HG02938 (cell line): ENCODE measurements around the gene PLCG2.

Source experiments
- ATAC-seq: cut with Tn5 transposase; IDR thresholded peaks from one replicate; pipeline ENCODE4 v1.9.1; 2021; ENCODE audit warnings: mild to moderate bottlenecking, moderate library complexity; ENCODE audit not compliant: unreplicated experiment

PLCG2 gene

GRCh38 chr16:81838794-81839193 is 59.7 kb downstream of the PLCG2 start:
- ATAC-seq, result peak; percentile 37

- peak; percentile 48 for ATAC-seq
Observed at GRCh38 chr16:81841722-81842121, 62.6 kb downstream of the PLCG2 start.

- ATAC-seq, result no peak
Observed at GRCh38 chr16:81842564-81843242, 63.6 kb downstream of the PLCG2 start.

- no peak for ATAC-seq
Observed at GRCh38 chr16:81843243-81843582, 64.1 kb downstream of the PLCG2 start.

DNA sequence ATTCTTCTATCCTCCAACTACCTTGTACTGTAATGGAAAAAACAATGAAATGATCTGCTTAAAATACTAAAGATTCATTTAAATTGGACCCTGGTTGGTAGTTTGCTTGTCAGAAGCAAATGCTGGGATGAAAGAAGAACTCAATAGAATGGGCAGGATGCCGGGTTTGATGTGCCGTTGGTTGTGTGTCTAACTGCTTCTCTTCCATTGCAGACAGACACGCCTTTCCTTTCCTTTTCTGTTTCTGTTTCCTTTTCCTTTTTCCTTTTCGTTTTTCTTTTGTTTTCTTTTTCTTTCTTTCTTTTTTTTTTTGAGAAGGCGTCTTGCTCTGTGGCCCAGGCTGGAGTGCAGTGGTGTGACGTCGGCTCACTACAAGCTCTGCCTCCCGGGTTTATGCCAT is 64.6 kb downstream of the PLCG2 start:
- no peak for ATAC-seq

GRCh38 chr16:81846105-81846504 is 67.0 kb downstream of the PLCG2 start:
- ATAC-seq, result no peak

- ATAC-seq, result no peak
Observed at GRCh38 chr16:81848306-81848853, 69.3 kb downstream of the PLCG2 start.

DNA sequence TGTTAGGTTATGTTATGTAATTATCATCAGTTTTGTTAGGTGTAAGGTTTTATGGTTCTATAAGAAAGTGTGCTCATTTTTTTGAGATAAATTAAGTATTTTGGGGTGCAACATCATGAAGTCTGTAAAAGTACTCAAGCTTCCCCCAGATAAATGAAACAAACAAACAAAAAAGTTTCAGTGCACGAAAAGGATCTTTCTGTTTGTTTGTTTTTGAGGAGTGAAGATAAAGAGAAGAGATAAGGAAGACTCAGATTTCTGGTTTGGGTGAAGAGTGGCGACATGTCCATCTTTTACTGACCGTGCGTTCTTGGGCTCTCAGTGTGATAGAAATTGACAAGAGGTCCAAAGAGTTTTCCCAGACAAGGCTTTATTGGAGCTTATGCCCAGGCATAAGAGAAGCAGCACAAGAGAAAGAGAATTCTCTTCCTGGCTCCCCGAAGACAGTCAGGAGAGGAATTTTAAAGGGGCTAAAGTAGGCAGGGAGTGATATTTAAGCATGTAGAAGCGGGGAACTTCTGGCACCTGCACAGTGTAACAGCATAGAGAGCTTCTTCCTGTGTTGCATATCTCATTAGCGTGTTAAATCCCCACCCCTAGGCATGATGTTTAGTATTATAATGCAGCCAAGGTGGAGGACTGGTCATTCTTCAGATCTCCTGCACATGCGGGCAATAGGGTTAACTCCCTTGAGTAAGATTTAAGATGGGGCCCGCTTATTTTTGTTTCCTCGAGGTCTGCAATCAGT is 71.3 kb downstream of the PLCG2 start:
- ATAC-seq, result no peak

DNA sequence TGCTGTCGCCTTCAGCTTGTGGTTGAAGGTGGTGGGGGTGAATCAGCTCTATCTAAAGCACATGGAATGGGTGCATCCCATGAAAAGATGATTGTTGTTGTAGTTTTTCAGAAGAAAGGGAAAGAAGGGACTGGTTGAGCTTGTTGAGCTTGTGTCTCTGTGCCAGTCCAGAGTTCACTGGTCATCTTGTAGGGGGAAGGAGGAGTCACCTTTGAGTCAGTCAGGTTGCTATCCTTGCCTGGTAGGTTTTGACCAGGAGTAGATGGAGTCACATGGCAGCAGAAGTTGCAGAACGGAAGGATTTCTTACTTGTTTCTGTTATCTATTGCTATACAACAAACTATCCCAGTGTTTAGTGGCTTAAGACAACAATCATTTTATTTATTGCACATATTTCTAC is 73.3 kb downstream of the PLCG2 start:
- no peak for ATAC-seq

DNA sequence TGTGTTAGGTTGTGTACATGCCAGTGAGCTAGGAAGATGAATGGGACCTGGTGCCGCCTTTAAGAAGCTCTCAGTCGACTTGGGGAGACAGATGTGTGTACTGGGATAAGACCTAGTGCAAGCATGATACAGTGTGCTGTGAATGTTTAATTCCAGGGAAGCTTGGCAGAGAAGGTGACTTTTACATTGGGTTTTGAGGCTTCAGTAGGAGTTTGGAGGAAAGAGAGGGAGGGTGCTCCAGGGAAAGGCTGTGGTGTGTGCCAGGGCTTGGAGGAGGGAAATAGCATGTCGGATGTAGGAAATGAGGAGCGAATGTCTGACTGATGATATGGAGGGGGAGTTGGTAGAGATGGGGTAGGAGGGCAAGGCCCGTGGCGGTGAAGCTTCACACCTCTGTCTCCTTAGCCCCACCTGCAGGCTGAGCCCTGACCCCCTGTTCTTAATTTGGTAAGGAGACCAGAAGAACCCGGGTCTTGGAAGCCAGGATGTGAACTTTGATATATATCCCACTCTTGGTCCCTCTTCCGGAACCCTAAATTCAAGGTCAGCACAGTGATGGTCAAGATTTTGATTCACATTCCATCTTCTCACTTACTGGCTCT is 76.6 kb downstream of the PLCG2 start:
- ATAC-seq, result no peak

DNA sequence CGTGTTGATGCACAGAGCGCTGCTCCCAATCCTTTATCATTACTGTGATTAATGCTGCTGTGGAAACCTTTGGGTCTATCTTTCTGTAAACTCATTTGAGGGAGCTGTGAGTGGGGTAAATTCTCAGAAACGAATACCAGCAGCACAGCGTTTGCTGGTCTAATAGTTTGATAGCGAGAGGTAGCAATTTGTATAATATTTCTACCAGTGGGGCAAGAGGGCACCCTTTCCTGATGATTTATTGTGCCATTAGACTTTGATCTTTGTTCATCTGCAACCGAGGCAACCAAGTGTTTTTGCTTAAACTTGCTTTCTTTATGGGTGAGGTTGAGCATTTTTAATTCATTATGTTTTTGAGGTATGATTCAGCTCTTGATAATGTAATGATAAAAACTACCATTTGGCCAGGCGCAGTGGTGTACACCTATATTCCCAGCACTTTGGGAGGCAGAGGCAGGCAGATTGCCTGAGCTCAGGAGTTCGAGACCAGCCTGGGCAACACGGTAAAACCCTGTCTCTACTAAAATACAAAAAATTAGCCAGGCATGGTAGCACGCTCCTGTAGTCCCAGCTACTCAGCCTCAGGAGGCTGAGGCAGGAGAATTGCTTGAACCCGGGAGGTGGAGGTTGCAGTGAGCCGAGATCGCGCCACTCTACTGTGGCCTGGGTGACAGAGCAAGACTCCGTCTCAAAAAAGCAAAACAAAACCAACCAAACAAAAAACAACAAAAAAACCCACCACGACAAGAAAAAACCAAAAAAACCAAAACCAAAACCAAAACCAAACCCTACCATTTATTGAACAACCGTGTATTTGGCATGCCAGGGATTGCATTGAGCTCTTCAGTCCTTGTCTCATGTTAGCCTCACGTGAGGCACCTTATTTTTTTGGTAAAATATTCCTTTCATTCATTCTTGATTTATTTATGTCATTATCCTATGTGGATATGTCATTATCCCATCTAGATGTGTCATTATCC is 81.5 kb downstream of the PLCG2 start:
- ATAC-seq, result no peak

GRCh38 chr16:81861503-81861902 is 82.4 kb downstream of the PLCG2 start:
- ATAC-seq, result no peak

DNA sequence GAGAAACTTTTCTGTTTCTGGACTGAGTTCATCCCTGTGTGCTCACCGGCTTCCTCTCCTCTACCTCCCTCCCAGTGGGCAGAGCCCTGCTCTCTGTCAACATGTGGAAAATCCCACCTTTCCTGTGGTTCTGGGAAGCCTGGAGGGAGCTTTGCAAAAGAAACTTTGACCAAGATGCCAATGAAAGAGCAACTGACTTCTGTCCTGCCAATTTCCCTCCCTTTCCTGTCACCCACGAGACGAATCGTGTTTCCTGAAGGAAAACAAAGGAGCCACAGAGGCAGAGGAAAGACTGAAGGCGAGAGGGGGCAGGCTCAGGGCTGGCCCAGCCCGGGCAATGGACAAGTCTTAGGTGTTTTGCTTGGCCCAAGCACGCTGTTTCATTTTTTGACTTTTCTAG is 82.8 kb downstream of the PLCG2 start:
- ATAC-seq, result no peak

GRCh38 chr16:81863630-81864352 is 84.7 kb downstream of the PLCG2 start:
- ATAC-seq, result peak; percentile 58

- ATAC-seq, result no peak
Observed at GRCh38 chr16:81864646-81865382, 85.7 kb downstream of the PLCG2 start.

DNA sequence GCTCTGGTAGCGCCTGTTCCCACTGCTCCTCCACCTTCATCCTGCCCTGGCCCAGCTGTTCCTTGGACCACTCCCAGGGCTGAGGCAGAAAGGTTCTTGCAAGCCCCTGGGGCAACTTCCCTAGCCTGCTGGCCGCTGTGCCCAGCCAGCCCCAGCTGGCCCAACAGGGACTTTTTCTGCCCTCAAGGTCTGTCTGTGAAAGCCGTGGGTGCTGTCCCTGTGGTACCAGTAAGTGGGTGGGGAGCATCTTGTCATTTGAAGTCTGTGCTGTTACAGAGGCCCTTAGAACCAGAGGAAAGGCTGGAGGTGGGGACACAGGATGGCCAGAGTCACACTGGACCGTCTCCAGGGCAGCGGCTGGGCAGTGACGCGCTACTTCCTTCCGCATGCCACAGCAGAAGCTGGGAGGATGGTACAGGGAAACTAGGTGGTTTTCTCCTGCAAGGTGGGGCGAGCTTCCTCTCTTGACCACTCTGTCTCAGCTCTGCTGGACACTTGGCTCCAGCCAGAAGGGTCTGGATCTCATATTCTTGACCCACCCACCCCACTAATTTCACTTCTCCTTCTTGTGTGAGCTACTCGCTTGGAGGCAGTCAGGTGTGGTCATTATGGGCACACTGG is 87.8 kb downstream of the PLCG2 start:
- peak; percentile 41 for ATAC-seq

DNA sequence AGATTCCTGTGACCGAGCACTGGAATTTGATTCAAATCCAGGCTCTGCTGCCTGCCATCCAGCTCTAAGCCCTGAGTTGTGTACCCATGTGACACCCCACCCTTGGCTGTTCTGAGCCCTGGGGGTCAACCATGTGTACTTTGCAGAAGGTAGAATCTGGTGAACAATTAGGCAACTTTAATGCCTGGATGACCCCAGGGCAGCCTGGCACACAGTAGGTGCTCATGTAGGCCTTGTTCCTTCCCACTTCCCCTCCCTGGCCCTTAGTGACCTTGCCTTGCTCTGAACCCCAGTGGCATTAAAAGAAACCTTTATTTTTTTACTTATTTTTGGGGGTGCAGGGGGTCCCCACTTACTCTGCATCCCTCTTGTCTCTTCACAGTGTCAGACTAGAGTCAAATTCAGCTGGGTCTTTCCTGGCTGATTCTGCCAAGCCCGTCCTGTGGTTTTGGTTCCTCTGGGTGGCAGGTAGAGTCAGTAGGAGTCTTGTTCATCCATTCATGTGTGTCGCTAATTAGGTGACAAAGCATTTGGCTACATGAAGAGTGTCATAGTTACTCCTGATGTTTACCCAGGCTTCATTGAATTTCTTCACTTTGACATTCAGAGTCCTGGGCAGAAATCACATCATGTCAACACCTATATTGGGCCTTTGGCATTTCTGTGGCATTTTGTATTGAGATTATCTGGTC is 89.1 kb downstream of the PLCG2 start:
- no peak for ATAC-seq

- ATAC-seq, result no peak
Observed at GRCh38 chr16:81869326-81869725, 90.2 kb downstream of the PLCG2 start.
